Transverse colon (tissue), 4 donors: Measurements from ENCODE around the gene RPS10. TPM values are rescaled to one million over a fixed set of nuclear protein-coding genes. Genes with fewer than 3 reads are reported as not detected.

Experiments
- DNase-seq: peaks from one replicate; pipeline ENCODE4 v3.0.0-alpha.2; 2019
- H3K27ac ChIP-seq, 4 donors: fragments of 200-600 bp; sonication (generic); 2 replicates each; pipeline ENCODE4 v1.5.1; 2016 to 2018; ENCODE audit warnings: inconsistent platforms in 4 of 4
- H3K27me3 ChIP-seq: fragments of 200-600 bp; sonication (generic); 2 replicates; pipeline ENCODE4 v1.5.1; 2017; ENCODE audit warnings: inconsistent platforms
- H3K36me3 ChIP-seq, 4 donors: fragments of 200-600 bp; sonication (generic); 2 replicates each; pipeline ENCODE4 v1.5.1; 2017 to 2019; ENCODE audit warnings: inconsistent platforms in 4 of 4
- H3K4me1 ChIP-seq, 4 donors: fragments of 200-600 bp; sonication (generic); 2 replicates each; pipeline ENCODE4 v1.5.1; 2017 to 2020; ENCODE audit warnings: inconsistent platforms in 4 of 4
- H3K4me3 ChIP-seq, 4 donors: fragments of 200-600 bp; sonication (generic); 1 replicate in 1 of 4; 2 replicates in 3 of 4; pipeline versions ENCODE4 v1.5.1 to v1.6.1; 2017 to 2019; ENCODE audit warnings: inconsistent platforms in 4 of 4
- H3K9me3 ChIP-seq, 2 donors: fragments of 200-600 bp; sonication (generic); 2 replicates each; pipeline ENCODE4 v1.5.1; 2017 to 2019; ENCODE audit warnings: inconsistent platforms in 2 of 2
- EP300 ChIP-seq: sonication (generic); formaldehyde crosslinking; IDR thresholded peaks from one replicate; pipeline ENCODE4 v1.6.1; 2017; ENCODE audit warnings: antibody characterized with exemption, low read depth
- POLR2A ChIP-seq: fragments of 450-650 bp; IDR thresholded peaks from one replicate; pipeline ENCODE4 v1.6.1; 2016; ENCODE audit warnings: antibody characterized with exemption, mild to moderate bottlenecking, moderate library complexity
- POLR2AphosphoS5 ChIP-seq, 3 donors: sonication (generic); formaldehyde crosslinking; IDR thresholded peaks; one replicate each; pipeline ENCODE4 v1.6.1; 2016; ENCODE audit warnings: antibody characterized with exemption in 3 of 3
- WGBS, 2 donors: methylation state at CpG; one replicate each; pipeline ENCODE4 v1.1.5; 2018; ENCODE audit warnings: low coverage in 1 of 2; 5-methylcytosine and 5-hydroxymethylcytosine counted together
- in situ Hi-C, 4 donors: fragments of 200-750 bp; cut with MboI; loops; one replicate each; pipeline versions ENCODE4 v1.15.0 to v1.15.1; 2017; ENCODE audit warnings: low sequenced_read_pairs in 3 of 4, low pct_ligation_motif_present in 1 of 4, low pct_unique_long_range_greater_than_20kb in 1 of 4
- intact Hi-C: fragments of 100-400 bp; cut with DNase I; formaldehyde crosslinking; loops from one replicate; pipeline ENCODE4 v1.15.1; 2023; ENCODE audit warnings: low total_unique reads
- total RNA-seq, 4 donors: library from RNA; depleted of rRNA; stranded (reverse); fragments of >200 nt; gene quantifications; one replicate each; pipeline ENCODE4 v1.1.0, GENCODE V29; 2016
- TF ChIP-seq, protein P1 (sequence below), 5 experiments: fragments of 200-600 bp in 3 of 5; fragments of 450-650 bp in 2 of 5; sonication (generic) in 3 of 5; IDR thresholded peaks; 1 replicate in 2 of 5; 2 replicates in 3 of 5; pipeline ENCODE4 v1.5.1; 2016 to 2017; ENCODE audit warnings: antibody characterized with exemption in 5 of 5, inconsistent platforms in 3 of 5, mild to moderate bottlenecking in 2 of 5, moderate library complexity in 1 of 5

The RPS10 gene
- total RNA-seq, 4 donors from 2014 or later = 892 to 1,969 (median 1,491) TPM

GRCh38 chr6:34472425-34472824, 46.6 kb upstream of the RPS10 start:
- in situ Hi-C loops = loop anchor here in 3 of 4 donors (25.0 kb wide), 1 partner anchor 140 kb away; no protein-coding TSS in a partner anchor
- DNase-seq = no peak
- no peak for TF ChIP-seq EP300
- TF ChIP-seq POLR2A = no peak
- TF ChIP-seq, protein P1, sequence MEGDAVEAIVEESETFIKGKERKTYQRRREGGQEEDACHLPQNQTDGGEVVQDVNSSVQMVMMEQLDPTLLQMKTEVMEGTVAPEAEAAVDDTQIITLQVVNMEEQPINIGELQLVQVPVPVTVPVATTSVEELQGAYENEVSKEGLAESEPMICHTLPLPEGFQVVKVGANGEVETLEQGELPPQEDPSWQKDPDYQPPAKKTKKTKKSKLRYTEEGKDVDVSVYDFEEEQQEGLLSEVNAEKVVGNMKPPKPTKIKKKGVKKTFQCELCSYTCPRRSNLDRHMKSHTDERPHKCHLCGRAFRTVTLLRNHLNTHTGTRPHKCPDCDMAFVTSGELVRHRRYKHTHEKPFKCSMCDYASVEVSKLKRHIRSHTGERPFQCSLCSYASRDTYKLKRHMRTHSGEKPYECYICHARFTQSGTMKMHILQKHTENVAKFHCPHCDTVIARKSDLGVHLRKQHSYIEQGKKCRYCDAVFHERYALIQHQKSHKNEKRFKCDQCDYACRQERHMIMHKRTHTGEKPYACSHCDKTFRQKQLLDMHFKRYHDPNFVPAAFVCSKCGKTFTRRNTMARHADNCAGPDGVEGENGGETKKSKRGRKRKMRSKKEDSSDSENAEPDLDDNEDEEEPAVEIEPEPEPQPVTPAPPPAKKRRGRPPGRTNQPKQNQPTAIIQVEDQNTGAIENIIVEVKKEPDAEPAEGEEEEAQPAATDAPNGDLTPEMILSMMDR (IDR thresholded peaks at IDR 0.05) = no peak
- TF ChIP-seq POLR2AphosphoS5 (IDR thresholded peaks at IDR 0.05) = no peak
- Histone ChIP-seq H3K36me3 (no peaks in the 10 kb centered on the region), H3K4me1 (no peaks in the 10 kb centered on the region), H3K4me3 (no peak overlapping the region), H3K9me3 (no peaks in the 10 kb centered on the region), H3K27ac (no peak overlapping the region), H3K27me3 (no peaks in the 10 kb centered on the region)
- WGBS, 2 donors = 87 to 100% methylated on average over 3 to 5 of the region's 5 CpGs
- intact Hi-C loops = no loop called here

GRCh38 chr6:34469499-34469898, 43.6 kb upstream of the RPS10 start:
- Histone ChIP-seq H3K27ac (no peak overlapping the region), H3K9me3 (no peaks in the 10 kb centered on the region), H3K4me1 (peaks cover 0 to 12% (median 9%) of the 10 kb centered on the region in 4 donors), H3K36me3 (no peaks in the 10 kb centered on the region), H3K4me3 (no peak overlapping the region), H3K27me3 (peaks cover 26% of the 10 kb centered on the region)
- intact Hi-C loops (no loop called here), in situ Hi-C loops (loop anchor here in 3 of 4 donors (25.0 kb wide), 1 partner anchor 143 kb away; no protein-coding TSS in a partner anchor)
- no peak for TF ChIP-seq EP300
- TF ChIP-seq, protein P1 (IDR thresholded peaks at IDR 0.05) = no peak
- TF ChIP-seq POLR2AphosphoS5 (IDR thresholded peaks at IDR 0.05) = no peak
- no peak for TF ChIP-seq POLR2A
- no peak for DNase-seq
- WGBS, 2 donors = 80% methylated on average over 3 of the region's 3 CpGs; no CpG with 5 or more reads in 1 of the 2 donors

DNA sequence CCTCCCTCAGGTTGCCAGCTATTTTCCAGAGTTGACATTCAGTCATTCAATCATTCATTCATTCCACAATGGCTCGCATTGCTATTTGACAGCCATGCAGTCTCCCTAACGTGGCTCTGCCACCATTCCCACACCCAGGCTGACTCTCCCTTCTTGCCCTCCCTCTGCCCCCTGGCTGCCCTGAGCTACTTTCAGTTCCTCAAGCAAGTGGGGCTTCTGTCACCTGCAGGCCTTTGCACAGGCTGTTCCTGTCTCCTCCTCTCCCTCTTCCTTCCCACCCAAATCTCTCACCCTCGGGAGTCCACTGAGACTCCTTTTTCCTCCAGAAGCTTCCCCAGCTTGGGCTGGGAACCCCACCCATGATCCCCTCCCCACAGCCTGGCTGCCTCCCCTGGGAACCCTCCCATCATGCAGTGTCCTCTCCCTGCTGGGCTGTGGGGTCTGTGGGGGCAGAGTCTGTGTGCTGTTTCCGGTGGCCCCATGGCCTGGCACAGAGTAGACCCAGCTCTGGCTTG, 42.6 kb upstream of the RPS10 start:
- Histone ChIP-seq H3K9me3 (no peaks in the 10 kb centered on the region), H3K4me1 (peaks cover 0 to 12% (median 9%) of the 10 kb centered on the region in 4 donors), H3K27ac (no peak overlapping the region), H3K4me3 (no peak overlapping the region), H3K27me3 (peaks cover 37% of the 10 kb centered on the region), H3K36me3 (no peaks in the 10 kb centered on the region)
- WGBS, 2 donors = 82% methylated on average over 4 of the region's 4 CpGs; no CpG with 5 or more reads in 1 of the 2 donors
- DNase-seq = peak; percentile 40
- in situ Hi-C loops (loop anchor here in 3 of 4 donors (25.0 kb wide), 1 partner anchor 144 kb away; no protein-coding TSS in a partner anchor), intact Hi-C loops (no loop called here)
- TF ChIP-seq POLR2A = no peak
- TF ChIP-seq, protein P1 (IDR thresholded peaks at IDR 0.05) = no peak
- TF ChIP-seq POLR2AphosphoS5 (IDR thresholded peaks at IDR 0.05) = no peak
- TF ChIP-seq EP300 = no peak

DNA sequence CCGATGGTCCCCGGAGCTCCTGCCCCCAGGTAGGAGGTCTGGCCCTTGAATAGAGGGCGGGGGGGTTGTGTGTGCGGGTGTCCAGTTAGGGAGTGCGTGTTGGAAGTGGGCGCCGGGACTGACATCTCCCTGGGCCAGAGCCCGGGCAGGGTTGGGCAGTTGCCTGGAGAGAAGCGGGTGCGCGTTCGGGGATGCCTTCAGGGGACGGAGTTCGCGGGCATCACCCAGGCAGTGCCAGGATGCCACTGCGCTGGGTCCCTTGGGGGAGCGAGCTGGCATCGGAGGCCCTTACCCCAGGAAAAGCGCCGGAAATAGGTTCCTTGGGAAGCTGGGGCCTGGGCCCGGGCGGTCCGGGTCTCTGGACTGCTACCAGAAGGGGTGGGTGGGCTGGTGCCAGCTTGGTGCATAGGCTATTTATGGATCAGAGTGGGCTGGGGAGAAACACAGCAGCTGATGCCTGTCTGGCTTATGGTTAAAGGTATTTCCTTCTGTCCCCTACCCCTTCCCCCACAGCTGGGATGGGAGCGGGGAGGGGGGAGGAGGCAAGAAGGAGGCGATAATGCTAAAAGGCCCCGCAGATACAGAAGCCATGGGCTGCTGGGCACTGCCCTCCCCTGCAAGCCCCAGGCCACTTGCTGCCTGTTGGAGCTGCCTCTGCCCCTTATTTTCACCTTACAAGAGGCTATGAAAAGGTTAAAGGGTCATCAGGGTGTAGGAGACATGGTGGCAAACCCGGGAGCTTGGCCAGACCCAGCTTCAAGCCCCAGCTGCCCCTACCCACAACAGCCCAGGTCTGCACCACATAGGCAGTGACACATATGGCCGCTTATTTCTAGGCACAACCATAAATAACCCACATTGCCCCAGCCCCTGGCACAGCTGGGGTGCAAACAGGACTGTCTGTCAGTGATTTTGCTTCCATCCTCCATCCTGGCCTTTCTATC, 40.6 kb upstream of the RPS10 start:
- Histone ChIP-seq H3K4me1 (peaks cover 0 to 12% (median 9%) of the 10 kb centered on the region in 4 donors), H3K27ac (no peak overlapping the region), H3K4me3 (peak overlapping the region in 2 of 4 donors; percentile 22 to 49), H3K9me3 (no peaks in the 10 kb centered on the region), H3K36me3 (no peaks in the 10 kb centered on the region), H3K27me3 (peaks cover 37% of the 10 kb centered on the region)
- 45 to 58% methylated on average over 10 to 25 of the region's 28 CpGs for WGBS, 2 donors
- in situ Hi-C loops = loop anchor here in 3 of 4 donors (25.0 kb wide), 1 partner anchor 146 kb away; no protein-coding TSS in a partner anchor
- intact Hi-C loops = no loop called here
- DNase-seq = no peak
- TF ChIP-seq EP300 (no peak), POLR2A (no peak), POLR2AphosphoS5 (IDR thresholded peaks at IDR 0.05) (no peak)
- TF ChIP-seq, protein P1 (IDR thresholded peaks at IDR 0.05) = no peak
